Measurements from ENCODE around the gene TBC1D10B.
"Not testable (repeated sequence)": the region's sequence is repeated elsewhere in the genome, so short reads cannot be mapped to it uniquely, and the experiment has no call there.

- TF ChIP-seq EZH2, CTCF, EZH2phosphoT487 (IDR thresholded peaks at IDR 0.05): not testable (repeated sequence)
These were observed 51.6 kb downstream of the TBC1D10B start for GRCh38 chr16:30318647-30319046.

Measured in neural progenitor cell (in vitro differentiated cells).